HG03066 (cell line): ENCODE data around the gene G6PC3.
"Not testable (repeated sequence)": the region's sequence is repeated elsewhere in the genome, so short reads cannot be mapped to it uniquely, and the experiment has no call there.

Experiments used
- ATAC-seq: cut with Tn5 transposase; IDR thresholded peaks from one replicate; pipeline ENCODE4 v1.9.1; 2021; ENCODE audit warnings: low read depth; ENCODE audit not compliant: unreplicated experiment

The G6PC3 gene

GRCh38 chr17:44105483-44105882 is 34.9 kb downstream of the G6PC3 start:
- no peak for ATAC-seq

DNA sequence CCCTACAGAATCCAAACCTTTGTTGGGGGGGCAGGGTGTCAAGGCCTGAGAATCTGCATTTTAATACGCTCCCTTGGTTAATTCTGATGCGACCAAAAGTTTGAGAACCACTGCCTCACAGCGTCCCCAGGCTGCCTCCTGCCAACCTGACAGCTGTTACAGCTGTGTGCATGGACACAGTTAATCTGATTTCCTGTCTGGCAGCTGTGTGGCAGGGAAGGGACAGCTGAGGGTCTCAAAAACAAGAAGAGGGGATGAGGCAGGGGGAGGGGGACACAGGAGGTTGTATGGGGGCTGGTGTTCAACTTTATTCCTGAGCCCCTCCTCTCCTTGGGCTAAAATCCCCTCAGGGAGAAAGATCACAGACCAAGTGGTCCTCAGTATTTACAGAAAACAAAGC is 35.4 kb downstream of the G6PC3 start:
- no peak for ATAC-seq

- ATAC-seq = no peak
Observed at GRCh38 chr17:44106801-44107200, 36.3 kb downstream of the G6PC3 start.

- no peak for ATAC-seq
Observed at GRCh38 chr17:44108440-44109311, 38.1 kb downstream of the G6PC3 start.

DNA sequence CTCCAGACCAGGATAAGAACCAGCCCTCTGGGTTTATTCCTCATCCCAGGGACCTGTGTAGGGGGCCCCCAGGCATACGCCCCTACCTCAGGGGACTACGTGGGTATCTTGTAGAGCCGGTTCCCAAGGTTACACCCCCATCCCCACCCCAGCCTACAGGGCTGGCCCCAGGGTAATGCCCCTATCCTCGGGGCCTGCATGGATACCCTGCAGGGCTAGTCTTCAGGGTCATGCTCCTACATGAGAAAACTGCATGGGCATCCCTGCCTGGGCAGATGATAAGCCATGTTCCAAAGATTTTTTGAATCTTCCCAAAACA is 38.7 kb downstream of the G6PC3 start:
- ATAC-seq = no peak

DNA sequence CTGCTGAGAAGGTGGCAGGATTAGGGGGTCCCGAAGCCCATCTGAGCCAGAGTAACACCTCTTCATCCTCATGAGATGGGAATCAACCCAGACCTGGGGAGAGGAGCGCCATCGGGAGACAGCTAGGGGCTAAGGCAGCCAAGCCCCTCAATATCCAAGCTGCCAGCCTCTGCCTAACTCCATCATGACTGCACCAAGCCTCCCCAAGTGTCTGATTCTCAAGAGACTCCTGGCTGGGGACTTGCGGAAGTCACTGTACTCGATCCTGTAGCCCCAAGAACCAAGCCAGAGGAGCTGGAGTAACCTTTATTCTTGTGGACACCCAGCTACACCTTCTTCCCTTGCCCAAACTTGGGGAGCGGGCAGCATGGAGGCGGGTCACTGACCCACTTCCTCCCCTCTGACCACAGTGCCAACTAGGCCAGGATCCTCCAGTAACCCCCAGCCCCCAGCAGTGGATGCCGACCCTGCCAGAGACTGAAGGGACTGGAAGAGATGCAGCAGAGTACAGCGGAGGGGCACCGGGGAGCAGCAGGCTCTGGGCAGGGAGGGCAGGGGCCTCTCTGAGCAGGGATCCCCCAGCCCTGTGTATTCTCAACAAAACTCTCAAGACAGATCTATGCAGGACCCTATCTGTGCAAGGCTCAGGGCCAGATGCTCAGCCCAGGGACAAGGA is 39.6 kb downstream of the G6PC3 start:
- no peak for ATAC-seq

- peak; percentile 63 for ATAC-seq
Observed at GRCh38 chr17:44110823-44111633, 40.5 kb downstream of the G6PC3 start.

GRCh38 chr17:44111777-44112176 is 41.2 kb downstream of the G6PC3 start:
- ATAC-seq = no peak

DNA sequence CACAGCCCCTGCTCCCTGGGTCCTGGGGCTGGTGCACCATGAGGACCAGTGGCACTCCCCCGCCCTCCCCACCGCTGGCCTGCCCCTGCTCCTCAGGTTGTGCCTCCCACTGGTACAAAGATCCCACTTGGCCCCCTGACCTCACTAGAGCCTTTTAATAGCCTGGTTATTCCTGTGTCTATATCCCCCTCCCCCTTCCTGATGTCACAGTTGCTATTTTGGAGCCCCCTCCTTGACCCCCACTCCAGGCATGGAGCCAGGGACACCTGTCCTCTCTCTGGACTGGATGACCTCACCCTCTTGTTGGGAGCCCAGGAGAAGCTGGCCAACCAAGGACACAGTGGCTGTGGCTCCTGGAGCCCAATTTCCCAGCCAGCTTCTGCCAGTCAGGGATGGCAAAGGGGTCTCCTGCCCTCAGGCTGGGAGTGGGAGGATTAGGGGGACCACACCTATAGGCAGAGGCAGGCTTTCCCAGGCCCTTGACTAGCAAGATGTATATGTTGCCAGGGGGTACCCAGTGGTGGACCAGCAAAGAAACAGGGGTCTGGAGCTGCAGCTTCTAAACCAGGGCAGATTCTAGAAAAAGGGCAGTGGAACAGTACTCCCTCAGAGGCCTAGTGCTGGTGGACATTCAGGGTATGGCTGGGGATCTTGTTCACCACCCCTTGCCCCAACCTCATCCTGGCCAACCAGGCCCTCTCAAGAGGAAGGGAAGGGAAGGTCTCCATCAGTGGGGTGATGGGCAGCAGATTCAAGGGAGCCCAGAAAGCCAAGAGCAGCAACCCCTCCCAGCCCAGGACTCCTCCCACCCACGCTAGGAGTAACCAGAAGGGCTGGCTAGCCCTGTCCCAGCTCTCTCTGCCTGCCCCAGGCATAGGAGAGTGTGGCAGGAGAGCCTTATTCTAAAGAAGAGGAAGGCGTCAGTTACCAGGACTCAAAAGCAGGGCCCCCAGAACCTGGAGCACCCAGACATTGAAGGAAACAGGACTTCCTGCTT is 42.0 kb downstream of the G6PC3 start:
- no peak for ATAC-seq

DNA sequence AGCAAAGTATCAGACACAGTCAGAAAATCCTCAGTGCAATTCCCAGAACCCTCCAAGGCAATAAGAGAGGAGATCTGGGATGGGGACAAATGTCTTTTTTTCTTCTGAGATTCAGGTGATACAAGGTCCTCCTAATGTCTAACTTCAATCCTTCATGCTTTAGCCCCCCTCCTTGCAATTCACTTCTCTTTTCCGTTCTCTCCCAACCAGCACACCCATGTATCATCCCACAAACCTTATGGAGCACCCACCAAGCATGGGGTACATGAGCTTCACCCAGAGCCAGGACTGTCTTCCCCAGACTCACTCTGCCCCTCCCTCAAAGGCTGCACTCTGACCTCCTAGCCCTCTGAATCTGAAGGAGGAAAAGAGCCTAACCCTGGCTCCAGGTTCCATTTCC is 42.8 kb downstream of the G6PC3 start:
- no peak for ATAC-seq

- ATAC-seq = no peak
Observed at GRCh38 chr17:44113868-44114840, 43.6 kb downstream of the G6PC3 start.

- ATAC-seq = no peak
Observed at GRCh38 chr17:44115585-44116415, 45.3 kb downstream of the G6PC3 start.

DNA sequence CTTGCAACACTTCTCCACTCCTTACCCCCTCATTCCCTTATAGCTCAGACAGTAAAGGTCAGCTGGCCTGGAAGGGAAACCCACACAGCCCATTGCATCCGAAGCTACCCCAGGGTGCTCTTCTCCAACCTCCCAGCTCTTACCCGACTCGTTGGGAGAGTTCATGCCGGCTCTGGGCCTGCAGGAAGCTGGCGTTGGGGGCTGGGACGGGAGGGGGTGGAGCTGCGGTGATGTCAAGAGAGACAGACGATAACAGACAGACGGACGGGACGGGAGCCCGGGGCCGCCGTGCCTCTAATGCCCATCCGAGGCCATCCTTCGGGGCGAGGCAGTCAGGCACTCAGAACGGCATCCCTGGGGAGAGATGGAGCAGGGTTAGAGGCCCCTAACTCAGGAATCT is 46.8 kb downstream of the G6PC3 start:
- no peak for ATAC-seq

DNA sequence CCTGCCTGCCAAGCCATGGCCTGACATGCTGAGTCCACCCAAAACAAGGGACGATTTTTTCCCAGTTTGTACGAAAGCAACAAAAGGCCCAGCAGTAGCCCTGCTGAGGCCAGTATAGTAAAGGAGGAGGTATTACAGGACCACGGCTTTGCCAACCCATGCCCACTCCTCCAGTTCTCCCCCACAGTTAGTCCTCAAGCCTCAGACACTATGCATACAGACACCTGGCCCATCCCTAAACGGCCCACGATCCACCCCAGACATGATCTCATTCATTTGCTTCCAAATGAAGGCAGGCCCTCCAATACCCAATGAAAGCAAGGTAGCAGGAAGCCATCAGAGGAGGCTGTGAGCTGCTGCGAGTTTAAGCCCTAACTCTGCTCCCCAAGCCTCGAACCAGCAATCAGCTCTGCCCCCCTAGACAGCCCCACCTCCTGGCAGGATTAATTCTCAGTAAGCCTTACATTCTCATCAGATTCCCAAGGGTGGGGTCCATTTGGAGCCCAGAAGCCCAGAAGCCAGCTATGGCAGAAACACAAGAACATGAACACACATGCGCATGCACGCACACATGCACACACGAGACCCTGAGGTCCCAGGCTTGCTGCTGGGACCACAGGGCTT is 48.0 kb downstream of the G6PC3 start:
- no peak for ATAC-seq

- no peak for ATAC-seq
Observed at GRCh38 chr17:44119062-44119461, 48.5 kb downstream of the G6PC3 start.

DNA sequence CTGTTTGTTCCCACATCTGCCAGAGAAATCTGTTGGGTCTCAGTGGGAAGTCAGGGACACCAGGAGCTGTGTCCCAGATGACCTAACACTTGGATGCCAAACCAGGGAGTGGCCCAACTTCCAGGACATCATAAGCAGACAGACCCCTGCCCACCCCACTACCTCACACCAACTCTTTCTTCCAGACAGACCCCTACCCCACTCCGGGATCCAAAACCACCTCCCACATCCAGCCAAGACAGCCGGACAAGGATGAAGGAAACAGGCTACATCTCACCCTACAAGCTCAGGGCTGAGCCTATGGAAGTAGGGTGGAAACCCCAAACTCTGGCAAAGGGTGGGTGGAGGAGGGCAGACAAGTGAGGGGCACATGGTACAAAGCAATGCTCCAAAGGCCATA is 49.3 kb downstream of the G6PC3 start:
- ATAC-seq = no peak

GRCh38 chr17:44120281-44120680 is 49.7 kb downstream of the G6PC3 start:
- ATAC-seq = not testable (repeated sequence)
